ENCODE data around the gene ELL2. TPM values are rescaled to one million over a fixed set of nuclear protein-coding genes. Genes with fewer than 3 reads are reported as not detected.

Gene ELL2
- total RNA-seq (2021) (20.5 to 24.4 TPM (median 23.9 TPM) in 3 replicates), Bru-seq, nascent RNA (percentile 75 among the genes with signal in this experiment)
- long read RNA-seq, experiment 1, full-length matches to known transcripts, result 66 of 116 reads
- long read RNA-seq, experiment 1, partial matches to known transcripts, result 15 of 116 reads
- long read RNA-seq, experiment 1, other reads (novel, unspliced or antisense), result 35 of 116 reads
- long read RNA-seq, experiment 2, full-length matches to known transcripts, result 11 of 40 reads
- long read RNA-seq, experiment 2, partial matches to known transcripts, result 12 of 40 reads
- long read RNA-seq, experiment 2, other reads (novel, unspliced or antisense), result 17 of 40 reads
- long read RNA-seq, experiment 3, partial matches to known transcripts, result 1 of 2 reads
- long read RNA-seq, experiment 3, other reads (novel, unspliced or antisense), result 1 of 2 reads

GRCh38 chr5:95961617-95962474, at the start of gene ELL2:
Gene ELL2, minus strand, starts transcription at chr5:95961851. Its CDS starts 130 bp downstream, at chr5:95961721.
- peak; percentile 98 for DNase-seq (ENCODE audit: low spot score)
- Mint-ChIP-seq H3K27me3 (ENCODE audit: low read depth) (peaks cover 15% of the 10 kb centered on the region), H3K27ac (peak within 1 kb of the TSS; percentile 99), H3K4me1 (peaks cover 61% of the 10 kb centered on the region), H3K9me3 (no peaks in the 10 kb centered on the region), H3K4me3 (peak within 1 kb of the TSS; percentile 95), H3K36me3 (no peaks in the 10 kb centered on the region)
- peak; percentile 80 for ATAC-seq
- ChIA-PET CTCF (interaction anchor here (0.7 to 2.4 kb wide), 9 partner anchors 11 to 374 kb away, joined by 3 to 9 read pairs (median 5); no protein-coding TSS in a partner anchor), POLR2A (interaction anchor here (0.7 to 1.8 kb wide), 5 partner anchors 67 to 470 kb away, joined by 3 to 5 read pairs (median 3); no protein-coding TSS in a partner anchor)
- no peak for TF ChIP-seq STAT6 (CRISPR knock-in tag; conservative IDR thresholded peaks at IDR 0.05; ENCODE audit: low read depth)
- no peak for TF ChIP-seq FOXJ3 (CRISPR knock-in tag; IDR thresholded peaks at IDR 0.05; ENCODE audit: borderline replicate concordance)
- 0 out of 2 replicates have a peak, but pooled peaks have one; percentile 13 for TF ChIP-seq FOXK1 (CRISPR knock-in tag; IDR thresholded peaks at IDR 0.05)
- TF ChIP-seq ETV6 (CRISPR knock-in tag; IDR thresholded peaks at IDR 0.05), result peak; percentile 53; the same call in 1 of the 2 replicates
- peak; percentile 61 for TF ChIP-seq SP1 (CRISPR knock-in tag; conservative IDR thresholded peaks at IDR 0.05)
- TF ChIP-seq CREM (CRISPR knock-in tag; IDR thresholded peaks at IDR 0.05), result peak; percentile 93
- TF ChIP-seq ZBTB21 (CRISPR knock-in tag; IDR thresholded peaks at IDR 0.05; ENCODE audit: borderline replicate concordance), result peak; percentile 100
- no peak for TF ChIP-seq ZMAT4 (CRISPR knock-in tag; IDR thresholded peaks at IDR 0.05)
- 0 out of 2 replicates have a peak, but pooled peaks have one; percentile 27 for TF ChIP-seq ZBTB43 (CRISPR knock-in tag; IDR thresholded peaks at IDR 0.05)
- peak; percentile 42; the same call in 1 of the 2 replicates for TF ChIP-seq HMGXB4 (CRISPR knock-in tag; IDR thresholded peaks at IDR 0.05)
- TF ChIP-seq MYBL2 (CRISPR knock-in tag; IDR thresholded peaks at IDR 0.05), result peak; percentile 45; the same call in 1 of the 2 replicates
- TF ChIP-seq EMX1 (CRISPR knock-in tag; IDR thresholded peaks at IDR 0.05), result 0 out of 2 replicates have a peak, but pooled peaks have one; percentile 13

GRCh38 chr5:96008987-96009647, 47.5 kb upstream of the ELL2 start:
- H3K36me3 Mint-ChIP-seq, result no peaks in the 10 kb centered on the region
- H3K4me3 Mint-ChIP-seq, result no peak overlapping the region
- DNase-seq (ENCODE audit: low spot score) (no peak), ATAC-seq (no peak)
- no peaks in the 10 kb centered on the region for H3K4me1 Mint-ChIP-seq
- H3K27ac Mint-ChIP-seq, result no peak overlapping the region
- POLR2A ChIA-PET, result no interaction called here
- CTCF ChIA-PET, result no interaction called here
- H3K27me3 Mint-ChIP-seq (ENCODE audit: low read depth), result no peaks in the 10 kb centered on the region
- peaks cover 32% of the 10 kb centered on the region for H3K9me3 Mint-ChIP-seq
- TF ChIP-seq NR3C1 (CRISPR knock-in tag; conservative IDR thresholded peaks at IDR 0.05; ENCODE audit: low read depth) (no peak), TEAD4 (CRISPR knock-in tag; IDR thresholded peaks at IDR 0.05) (no peak), KAT7 (CRISPR knock-in tag; IDR thresholded peaks at IDR 0.05; ENCODE audit: borderline replicate concordance) (no peak), E2F4 (CRISPR knock-in tag; IDR thresholded peaks at IDR 0.05; ENCODE audit: borderline replicate concordance, low read depth) (no peak), CDX4 (CRISPR knock-in tag; IDR thresholded peaks at IDR 0.05; ENCODE audit: borderline replicate concordance) (no peak), TCF7 (CRISPR knock-in tag; IDR thresholded peaks at IDR 0.05; ENCODE audit: low read depth) (no peak), AR (CRISPR knock-in tag; IDR thresholded peaks at IDR 0.05) (no peak)
